ENCODE measurements around the gene PIKFYVE.
A peak's percentile ranks its signal among the peaks of the same experiment; 100 is the strongest.
"Not testable (repeated sequence)": the region's sequence is repeated elsewhere in the genome, so short reads cannot be mapped to it uniquely, and the experiment has no call there.

PIKFYVE gene

GRCh38 chr2:208363485-208363884 is 97.4 kb downstream of the PIKFYVE start:
- peak in 1 of 2 experiments; percentile 38 for DNase-seq

GRCh38 chr2:208366215-208367127 is 100.4 kb downstream of the PIKFYVE start:
- no peak for DNase-seq

GRCh38 chr2:208369091-208369490 is 103.0 kb downstream of the PIKFYVE start:
- no peak for DNase-seq

GRCh38 chr2:208370881-208371633 is 105.0 kb downstream of the PIKFYVE start:
- DNase-seq, result no peak

GRCh38 chr2:208371634-208371935 is 105.5 kb downstream of the PIKFYVE start:
- no peak for DNase-seq

- DNase-seq, result peak; percentile 9 to 55
Measured at GRCh38 chr2:208373460-208374089, 107.5 kb downstream of the PIKFYVE start.

GRCh38 chr2:208375491-208376068 is 109.5 kb downstream of the PIKFYVE start:
- DNase-seq, result no peak

GRCh38 chr2:208377344-208377860 is 111.3 kb downstream of the PIKFYVE start:
- DNase-seq, result not testable (repeated sequence)

- DNase-seq, result no peak
Measured at GRCh38 chr2:208379192-208379591, 113.1 kb downstream of the PIKFYVE start.

GRCh38 chr2:208384637-208385036 is 118.6 kb downstream of the PIKFYVE start:
- DNase-seq, result no peak

- no peak for DNase-seq
Measured at GRCh38 chr2:208386541-208386940, 120.5 kb downstream of the PIKFYVE start.

GRCh38 chr2:208389940-208390339 is 123.9 kb downstream of the PIKFYVE start:
- no peak for DNase-seq

GRCh38 chr2:208392300-208392699 is 126.2 kb downstream of the PIKFYVE start:
- no peak for DNase-seq

- not testable (repeated sequence) for DNase-seq
Measured at GRCh38 chr2:208396796-208397195, 130.7 kb downstream of the PIKFYVE start.

GRCh38 chr2:208399201-208399600 is 133.1 kb downstream of the PIKFYVE start:
- DNase-seq, result no peak

- DNase-seq, result no peak
Measured at GRCh38 chr2:208406474-208407451, 140.7 kb downstream of the PIKFYVE start, which contains the start of gene PTH2R. Gene PTH2R (plus strand): TSS chr2:208406792. CDS start chr2:208407044, 252 bp downstream.

GRCh38 chr2:208407667-208408066 is 141.6 kb downstream of the PIKFYVE start:
- DNase-seq, result no peak
